ENCODE measurements around the gene WBP2.
A peak's percentile ranks its signal among the peaks of the same experiment; 100 is the strongest.

The WBP2 gene

DNA sequence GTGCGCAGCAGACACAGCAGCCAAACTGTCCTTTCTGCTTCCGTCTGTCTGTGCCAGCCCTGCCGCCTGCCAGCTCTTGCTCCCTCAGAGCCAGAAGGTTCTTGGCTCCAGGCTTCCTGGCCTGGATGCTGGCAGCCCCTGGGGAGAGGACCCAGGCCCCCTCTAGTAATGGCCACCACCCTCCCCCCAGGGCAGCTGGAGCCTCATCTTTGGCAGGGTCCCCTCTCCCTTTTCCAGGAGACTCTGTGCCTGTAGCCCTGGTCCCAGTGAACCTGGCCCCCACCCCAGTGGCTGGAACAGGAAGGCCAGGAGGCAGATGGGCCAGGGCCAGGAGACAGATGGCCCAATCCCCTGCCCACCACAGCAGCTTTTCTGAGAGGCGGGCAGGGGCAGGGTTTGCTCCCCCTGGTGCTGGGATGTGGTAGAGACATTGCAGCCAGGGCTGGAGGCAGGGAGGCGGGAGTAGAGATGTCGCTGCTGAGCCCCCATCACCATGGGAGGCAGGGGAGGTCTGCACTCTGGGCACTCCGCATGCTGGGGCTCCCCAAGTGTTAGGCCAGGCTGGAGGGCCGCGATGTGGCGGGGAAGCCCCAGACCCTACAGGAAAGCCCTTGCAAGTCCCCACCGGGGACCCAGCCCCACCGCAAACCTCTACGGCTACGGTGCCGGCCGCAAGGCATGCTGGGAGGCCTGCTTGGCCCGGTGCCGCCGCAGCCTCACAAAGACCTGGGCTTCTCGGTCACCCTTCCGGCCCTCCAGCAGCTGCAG is 27.6 kb downstream of the WBP2 start:
- peak in 1 of 3 experiments; percentile 17 for DNase-seq

DNA sequence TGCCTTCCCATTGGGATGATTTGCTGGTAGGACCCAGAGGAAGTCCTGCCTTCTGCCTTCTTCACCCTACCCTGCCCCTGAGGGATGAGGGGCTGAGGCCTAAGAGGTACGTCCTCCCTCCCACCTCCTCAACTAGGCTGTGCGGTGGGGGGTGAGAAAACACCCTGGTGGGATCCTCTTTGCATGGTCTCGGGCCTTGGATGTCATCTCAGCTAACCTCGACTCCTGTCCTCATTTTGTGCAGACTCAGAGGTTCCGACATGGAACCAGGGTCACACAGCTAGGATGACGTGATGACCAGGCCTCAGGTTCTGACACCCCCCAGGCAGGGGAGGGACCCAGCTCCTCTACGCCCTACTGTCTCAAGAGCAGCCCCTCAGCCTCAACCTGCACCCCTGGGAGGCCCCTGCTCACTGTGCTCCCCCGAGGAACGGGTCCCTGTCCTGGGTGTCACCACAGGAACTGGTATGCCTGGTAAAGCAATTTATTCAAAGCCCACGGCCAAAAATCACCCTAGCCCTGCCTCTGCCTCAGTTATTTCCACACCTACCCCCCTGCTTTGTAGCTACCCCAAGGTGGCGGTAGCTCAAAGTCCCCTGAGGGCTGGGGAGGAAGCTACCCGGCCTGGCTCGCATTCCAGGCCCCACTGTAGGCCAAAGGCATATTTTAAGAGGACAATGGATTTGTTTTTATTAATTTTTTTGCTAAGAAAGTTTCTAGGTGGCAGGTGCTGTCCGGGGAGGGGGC is 28.4 kb downstream of the WBP2 start:
- DNase-seq = no peak

DNA sequence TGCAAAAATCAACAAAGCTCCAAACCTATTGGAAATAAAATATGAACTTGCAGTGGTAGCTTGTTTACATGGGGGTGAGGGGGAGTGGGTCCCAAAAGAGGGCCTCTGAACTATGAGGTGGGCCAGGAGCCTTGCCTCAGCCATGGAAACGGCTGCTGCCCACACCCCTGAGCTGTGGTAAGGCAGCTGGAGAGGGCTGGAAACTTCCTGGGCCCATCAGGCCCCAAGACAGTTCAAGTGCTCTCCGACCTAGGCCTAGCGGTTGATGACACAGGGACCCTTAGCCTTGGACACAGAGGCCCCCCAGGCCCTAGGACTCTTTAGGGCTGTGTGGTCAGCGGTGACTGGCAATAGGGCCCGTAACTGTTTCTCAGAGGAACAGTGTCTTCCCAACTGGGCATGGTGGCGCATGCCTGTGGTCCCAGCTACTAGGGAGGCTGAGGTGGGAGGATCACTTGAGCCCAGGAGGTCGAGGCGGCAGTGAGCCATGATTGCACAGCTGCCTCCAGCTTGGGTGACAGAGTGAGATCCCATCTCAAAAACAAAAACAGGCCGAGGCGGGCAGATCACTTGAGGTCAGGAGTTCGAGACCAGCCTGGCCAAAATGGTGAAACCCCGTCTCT is 29.3 kb downstream of the WBP2 start:
- no peak for DNase-seq

DNA sequence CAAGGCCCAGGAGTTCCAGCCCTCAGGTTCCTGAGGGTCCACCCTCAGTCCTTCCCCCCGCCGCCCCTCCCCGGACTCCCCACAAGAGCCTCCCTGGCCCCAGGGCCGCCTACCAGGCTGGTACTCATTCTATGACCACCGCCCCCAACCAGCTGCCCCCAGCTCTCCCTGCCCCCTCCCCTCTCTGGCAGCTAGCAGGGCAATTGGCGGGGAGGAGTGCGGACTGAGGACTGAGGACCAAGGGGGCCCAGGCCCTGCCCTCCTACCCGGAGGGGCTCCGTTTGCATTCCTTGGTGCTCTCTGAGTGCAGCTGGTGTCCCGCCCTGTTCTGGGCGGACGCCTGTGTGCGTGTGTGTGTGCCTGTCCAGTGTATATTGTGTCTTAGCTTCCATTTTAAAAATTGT is 30.0 kb downstream of the WBP2 start:
- DNase-seq = no peak

DNA sequence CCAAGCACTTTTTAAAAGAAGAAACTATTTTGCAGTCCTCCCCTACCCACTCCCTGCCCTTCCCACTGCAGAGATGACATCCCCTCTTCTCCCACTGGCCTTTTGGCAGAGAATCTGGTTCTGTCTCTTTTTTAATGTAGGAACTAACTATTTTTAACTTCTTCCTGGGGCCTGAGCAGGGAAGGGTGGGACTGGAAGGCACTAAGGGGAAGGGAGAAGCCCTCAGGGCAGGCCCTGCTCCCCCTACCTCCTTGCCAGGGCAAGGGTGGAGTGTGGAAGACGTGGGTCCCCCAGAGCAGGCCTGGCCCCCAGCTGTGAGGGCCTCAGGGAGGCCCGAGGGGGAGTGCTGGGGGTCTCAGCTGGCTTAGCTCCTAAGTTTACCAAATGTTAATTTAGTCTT is 30.5 kb downstream of the WBP2 start:
- DNase-seq = no peak

DNA sequence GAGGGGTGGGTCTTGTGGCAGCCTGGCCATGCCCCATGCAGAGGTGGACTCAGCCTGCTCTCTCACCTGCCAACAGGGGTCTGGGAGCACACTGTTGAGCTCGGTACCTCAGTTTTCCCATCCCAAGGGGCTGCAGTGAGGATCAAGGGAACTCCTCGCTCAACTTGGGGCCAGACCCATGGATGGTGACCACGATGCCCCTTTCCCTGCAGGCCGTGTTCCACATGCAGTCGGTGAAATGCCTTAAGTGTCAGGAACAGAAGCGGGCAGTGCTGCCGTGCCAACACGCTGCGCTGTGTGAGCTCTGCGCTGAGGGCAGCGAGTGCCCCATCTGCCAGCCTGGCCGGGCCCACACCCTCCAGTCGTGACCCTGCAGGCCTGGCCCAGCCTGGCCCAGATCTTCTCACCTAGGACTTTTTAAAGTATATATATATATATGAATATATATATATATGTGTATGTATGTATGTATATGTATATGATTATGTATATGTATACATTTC is 31.0 kb downstream of the WBP2 start:
- DNase-seq = no peak

DNA sequence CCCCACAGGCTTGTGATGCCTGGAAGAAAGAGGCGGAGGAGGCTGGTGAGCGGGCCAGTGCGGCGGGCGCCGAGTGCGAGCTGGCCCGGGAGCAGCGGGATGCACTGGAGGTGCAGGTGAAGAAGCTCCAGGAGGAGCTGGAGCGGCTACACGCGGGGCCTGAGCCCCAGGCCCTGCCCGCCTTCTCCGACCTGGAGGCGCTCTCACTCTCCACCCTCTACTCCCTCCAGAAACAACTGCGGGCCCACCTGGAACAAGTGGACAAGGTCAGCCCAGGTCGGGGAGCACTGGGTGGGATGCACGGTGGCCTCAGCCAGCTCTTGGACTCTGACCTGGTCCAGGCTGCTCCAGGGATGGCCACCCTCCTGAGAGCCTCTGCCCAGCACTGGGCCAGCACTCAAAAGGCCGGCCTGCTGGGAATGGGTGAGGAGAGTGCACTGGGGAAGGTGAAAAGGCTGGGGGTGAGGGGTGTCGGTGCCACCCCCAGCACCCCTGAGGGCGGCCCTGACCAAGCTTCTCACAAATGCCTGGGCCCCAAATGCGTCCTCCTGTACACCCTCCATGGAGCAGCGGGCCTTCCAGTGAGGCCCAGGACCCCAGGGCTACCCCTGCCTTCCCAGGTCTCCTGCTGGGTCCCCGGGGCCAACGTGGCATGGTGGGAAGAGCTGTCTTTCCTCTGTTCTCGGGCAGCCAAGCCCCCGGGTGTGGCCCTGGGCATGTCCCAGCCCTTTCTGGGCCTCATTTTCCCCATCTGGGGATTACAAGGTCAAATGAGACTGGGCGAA is 31.7 kb downstream of the WBP2 start:
- no peak for DNase-seq

DNA sequence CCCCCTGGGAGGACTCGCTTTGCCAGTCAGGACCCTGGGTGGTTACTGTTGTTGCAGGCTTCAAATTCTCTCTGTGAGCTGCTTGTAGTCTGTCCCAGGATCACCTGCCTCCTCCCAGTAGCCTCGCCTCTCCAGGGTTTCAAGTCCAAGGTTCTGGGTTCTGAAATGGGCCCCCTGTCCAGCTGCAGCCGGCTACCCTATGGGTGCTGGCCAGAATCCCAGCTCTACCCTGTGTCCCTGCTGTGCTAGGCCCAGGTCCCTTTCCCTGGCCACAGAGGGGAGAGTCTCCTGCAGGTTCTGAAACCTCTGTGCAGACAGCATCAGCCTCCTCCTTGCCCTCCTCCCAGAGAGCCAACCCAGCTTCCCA is 32.4 kb downstream of the WBP2 start:
- no peak for DNase-seq

DNA sequence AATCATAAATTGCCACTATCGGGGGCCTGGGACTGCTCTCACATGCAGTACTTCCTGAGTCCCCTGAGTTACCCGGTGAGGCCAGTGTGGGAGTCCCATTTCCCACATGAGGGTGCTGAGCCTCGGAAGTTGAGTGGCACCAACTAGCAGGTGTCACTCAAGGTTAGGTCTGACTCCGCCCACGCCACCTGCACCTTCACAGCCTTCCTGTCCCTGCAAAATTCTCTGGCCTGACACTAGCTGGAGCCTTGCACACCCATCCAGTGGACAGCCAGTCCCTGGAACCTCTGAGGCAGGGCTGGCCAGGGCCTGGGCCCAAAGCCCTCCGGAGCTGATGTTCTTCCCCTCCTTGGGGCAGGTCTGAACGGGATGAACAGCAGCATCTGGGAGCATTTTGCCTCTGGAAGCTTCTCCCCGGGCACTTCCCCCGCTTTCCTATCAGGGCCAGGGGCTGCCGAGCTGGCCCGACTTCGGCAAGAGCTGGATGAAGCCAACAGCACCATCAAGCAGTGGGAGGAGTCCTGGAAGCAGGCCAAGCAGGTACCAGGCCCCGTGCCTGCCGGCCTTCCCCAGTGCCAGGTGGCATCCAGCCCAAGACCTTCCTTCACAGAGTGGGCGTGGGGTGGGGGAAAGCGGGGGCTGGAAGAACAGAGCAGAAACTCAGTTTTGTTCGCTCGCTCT is 32.9 kb downstream of the WBP2 start:
- DNase-seq = no peak

DNA sequence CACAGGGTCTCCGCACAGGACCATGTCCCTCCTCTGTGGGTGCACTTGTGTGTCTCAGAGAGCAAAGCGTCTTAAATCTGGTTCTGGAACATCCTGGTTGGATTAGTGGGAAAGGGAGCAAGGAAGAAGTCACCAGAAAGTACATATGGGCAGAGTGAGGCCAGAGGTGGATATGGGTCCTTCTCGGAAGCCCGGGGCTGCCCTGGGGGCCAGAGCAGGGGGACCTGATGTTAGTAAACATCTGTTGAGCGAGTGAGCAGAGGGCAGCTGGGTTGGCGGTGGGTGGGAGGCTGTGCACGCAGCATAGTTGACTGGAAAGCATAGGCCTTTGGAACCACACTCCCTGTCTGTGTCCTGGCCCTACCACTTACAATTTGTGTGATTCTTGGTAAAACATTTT is 33.6 kb downstream of the WBP2 start:
- no peak for DNase-seq

DNA sequence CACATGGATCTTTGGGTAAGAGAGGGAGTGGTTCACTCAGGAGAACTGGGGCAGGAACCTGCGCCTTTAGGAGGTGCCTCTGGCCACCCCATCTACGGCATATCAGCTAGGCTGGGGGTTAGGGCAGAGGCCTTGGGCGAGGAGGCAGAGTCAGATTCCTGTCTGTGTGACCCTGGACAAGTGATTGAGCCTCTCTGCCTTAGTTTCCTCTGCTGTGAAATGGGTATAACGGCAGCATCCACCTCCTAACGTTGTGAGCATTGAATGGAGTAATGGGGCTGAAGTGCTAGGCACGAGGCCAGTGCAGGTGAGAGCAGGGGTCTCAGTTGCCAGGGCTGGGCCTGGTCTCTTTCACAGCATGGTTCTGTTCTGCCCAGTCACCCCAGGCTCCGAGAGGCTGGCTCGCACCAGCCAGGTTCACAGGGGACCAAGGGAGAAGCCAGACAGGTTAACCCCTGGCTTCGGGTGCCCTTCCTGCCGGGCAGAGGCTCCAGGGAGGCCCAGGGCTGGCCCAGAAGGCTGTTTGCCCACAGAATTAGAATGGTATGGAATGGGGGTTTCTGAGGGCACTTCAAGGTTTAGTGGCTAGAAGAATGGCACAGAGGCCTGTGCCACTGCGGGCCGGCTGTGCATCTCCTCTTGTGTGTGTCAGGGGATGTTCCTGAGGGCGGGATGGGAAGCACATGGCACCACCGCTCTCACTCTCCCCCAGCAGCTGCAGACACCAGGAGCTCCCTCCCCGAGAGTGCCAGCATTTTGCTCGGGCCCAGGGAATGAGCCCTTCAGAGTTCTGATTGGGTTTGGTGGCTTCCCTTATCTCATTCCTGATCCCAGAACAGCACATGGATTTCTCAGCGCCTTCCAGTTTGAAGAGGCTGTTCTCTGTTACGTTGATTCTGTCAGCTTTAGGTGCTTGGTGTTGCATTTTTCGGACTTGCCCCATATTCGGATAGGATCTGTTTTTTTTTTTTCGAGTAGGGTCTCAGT is 34.7 kb downstream of the WBP2 start:
- no peak for DNase-seq

DNA sequence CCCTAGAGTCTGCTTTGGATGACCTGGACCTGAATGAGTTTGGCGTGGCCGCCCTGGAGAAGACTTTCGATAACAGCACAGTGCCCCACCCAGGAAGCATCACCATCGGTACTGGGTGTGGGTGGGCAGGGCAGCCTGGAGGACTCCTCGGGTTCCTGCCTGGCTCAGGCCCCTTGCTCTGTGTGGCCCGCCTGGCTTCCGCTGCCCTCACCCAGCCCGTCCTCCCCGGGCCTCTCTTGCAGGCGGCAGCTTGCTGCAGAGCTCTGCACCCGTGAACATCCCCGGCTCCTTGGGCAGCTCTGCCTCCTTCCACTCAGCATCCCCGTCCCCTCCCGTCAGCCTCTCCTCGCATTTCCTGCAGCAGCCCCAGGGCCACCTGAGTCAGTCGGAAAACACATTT is 35.5 kb downstream of the WBP2 start:
- no peak for DNase-seq

DNA sequence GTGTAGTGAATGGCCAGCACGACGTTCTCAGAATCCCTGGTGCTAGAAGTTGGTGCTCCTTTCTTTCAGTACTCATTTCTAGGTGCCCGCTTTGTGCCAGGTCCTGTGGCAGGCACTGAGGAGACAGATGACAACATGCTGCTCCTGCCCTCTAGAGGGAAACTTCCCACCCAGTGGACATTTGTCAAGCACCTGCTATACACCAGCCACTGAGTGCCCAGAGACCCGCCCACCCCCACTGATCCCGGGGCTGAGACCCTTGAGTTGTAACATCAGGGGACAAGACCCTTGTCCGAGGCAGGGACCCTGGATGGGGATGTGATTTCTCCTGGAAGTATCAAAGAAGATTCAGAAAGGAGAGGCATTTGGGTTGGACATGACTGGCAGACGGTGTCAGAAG is 36.0 kb downstream of the WBP2 start:
- no peak for DNase-seq

DNA sequence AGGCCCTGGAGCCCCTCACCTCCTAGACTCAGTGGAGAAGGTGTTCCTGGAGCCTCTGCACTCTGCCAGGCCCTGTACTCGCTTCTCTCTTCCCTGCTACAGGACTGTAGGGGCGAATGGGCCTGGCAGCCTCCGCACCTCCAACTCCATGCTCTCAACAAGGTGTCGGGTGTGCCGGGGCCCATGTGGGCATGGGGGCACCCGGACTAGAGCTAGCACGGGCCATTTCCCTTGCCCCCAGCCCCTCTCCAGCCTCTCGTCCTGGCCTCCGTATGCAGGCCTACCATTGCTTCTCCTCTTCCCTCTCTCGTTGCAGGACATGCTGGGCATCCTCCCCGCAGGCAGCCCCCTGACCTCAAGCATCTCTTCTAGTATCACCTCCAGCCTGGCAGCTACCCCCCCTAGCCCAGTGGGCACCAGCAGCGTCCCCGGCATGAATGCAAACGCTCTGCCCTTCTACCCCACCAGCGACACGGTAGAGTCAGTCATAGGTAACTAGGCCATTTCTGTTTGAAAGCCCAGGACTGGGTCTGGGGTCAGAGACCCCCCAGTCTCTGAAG is 36.7 kb downstream of the WBP2 start:
- DNase-seq = no peak

DNA sequence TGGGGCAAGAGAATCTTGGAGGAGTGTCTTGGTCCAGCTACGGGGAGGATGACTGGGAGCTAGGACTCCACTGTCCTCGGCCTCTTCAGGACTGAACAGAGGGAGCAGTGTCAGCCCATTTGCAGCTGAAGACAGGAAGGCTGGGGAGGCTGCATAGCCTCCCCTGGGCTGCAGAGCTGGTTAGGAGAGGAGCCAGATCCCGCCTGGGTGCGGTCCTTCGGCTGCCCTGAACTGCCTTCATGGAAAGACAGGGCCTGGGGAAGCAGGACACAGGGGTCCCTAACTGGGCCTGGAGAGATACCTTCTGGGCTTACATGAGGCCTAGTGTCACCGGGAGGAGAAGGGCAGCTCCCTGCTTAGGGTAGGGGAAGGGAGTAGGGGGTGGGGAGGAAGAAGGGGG is 37.6 kb downstream of the WBP2 start:
- DNase-seq = no peak

DNA sequence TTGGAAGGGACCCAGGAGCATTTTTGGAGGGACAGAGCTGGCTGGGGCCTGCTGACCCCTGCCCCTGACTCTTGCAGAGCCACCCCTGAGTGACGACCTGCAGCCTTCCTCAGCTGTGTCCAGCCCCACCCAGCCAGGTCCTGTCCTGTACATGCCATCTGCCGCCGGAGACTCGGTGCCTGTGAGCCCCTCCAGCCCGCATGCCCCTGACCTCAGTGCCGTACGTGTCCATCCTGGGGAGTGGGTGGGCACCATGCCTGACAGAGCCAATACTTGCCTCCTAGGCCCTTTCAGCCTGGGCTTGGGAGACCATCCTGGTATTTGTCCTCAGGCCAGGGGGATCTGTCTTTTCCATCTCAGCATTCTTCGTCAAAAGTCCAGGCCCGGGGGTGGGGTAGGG is 38.4 kb downstream of the WBP2 start:
- DNase-seq = no peak

DNA sequence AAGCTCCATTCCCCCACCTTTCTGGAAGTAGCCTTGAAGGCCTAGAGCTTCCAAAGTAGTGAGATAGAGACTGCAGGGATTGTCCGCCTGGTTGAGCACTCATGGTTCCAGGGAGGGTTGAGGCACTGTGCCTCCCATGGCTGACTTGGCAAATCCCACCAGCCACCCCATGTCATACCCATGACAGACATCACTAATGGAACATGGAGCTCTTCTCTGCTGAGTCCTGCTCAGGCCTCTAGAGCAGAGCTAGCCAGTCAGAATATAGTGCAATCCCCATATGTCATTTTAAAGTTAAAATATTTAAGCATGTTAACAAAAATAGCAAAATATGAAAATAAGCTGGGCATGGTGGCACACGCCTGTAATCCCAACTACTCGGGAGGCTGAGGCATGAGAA is 39.7 kb downstream of the WBP2 start:
- no peak for DNase-seq

DNA sequence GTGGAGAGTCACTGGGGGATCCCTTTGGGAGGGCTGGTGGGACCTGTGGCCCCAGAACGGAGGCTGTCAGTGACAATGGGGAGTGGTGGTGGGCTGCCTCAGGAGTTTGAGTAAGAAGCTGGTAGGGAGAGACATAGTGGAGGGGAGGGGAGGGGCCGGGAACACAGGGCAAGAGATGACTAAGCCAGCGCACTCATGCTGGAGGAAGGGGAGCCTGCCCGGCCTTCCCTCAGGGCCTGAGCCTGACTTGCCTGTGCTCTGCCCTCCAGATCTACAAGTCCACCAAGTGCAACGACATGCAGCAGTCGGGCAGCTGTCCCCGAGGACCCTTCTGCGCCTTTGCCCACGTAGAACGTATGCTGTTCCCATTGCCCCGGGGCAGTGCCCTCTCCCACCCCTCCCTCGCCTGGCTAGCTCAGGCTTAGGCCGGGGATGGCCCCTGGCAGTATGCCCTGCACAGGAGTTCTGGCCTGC is 40.2 kb downstream of the WBP2 start:
- no peak for DNase-seq

DNA sequence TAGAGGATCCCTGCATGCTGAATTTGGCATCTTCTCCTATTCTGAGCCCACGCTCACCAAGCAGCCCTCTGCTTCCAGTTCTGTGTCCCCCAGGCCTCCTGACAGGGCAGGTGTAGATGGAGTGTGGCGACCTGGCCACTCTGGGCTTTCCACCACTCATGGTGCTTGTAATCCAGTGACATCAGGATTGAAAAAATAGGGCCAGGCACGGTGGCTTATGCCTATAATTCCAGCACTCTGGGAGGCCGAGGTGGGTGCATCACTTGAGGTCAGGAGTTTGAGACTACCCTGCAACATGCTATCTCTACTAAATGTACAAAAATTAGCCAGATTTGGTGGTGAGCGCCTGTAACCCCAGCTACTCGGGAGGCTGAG is 41.1 kb downstream of the WBP2 start:
- DNase-seq = no peak

DNA sequence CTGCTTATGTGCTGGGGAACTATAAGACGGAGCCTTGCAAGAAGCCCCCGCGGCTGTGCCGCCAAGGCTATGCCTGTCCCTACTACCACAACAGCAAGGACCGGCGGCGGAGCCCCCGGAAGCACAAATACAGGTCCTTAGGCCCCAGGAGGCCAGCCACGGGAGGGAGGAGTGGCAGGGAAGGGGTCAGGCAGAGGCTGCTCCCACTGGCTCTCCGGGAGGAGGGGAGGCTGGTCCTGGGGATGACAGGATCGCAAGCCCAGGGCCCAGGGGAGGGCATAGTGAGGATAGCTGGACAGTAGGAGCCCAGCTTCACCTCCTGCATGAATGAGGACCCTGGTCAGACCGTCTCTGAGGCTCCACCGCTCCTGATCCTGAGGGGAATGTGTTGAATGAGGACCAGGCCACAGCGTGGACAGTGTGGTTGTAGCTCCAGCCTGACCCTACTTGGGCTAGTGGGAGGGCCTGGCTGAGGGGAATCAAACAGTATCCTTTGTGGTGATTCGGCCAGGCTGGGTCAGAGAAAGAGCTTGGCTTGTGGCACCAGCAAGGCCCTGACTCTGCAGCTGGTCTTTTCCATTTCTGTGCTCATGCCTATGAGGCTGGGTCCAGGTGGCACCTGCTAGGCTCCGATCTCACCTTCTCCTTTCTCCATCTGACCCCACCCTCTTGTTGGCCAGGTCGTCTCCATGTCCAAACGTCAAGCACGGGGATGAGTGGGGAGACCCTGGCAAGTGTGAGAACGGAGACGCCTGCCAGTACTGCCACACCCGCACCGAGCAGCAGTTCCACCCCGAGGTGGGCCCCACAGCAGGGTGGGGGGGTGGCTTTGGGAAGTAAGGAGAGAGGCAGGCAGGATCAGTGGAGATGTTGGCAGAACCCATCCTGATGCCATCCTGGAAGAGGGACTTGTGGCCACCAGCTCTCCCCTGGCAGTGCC is 41.8 kb downstream of the WBP2 start:
- no peak for DNase-seq

Measured in NCI-H1417 (cell line).